Psoas muscle (tissue), 8 donors: ENCODE data around the gene MGARP. TPM values are rescaled to one million over a fixed set of nuclear protein-coding genes. Genes with fewer than 3 reads are reported as not detected.

Experiments
- ATAC-seq, 4 donors: fragments of 200-7000 bp; cut with Tn5 transposase; one replicate each; pipeline ENCODE4 v1.9.1; 2020; ENCODE audit warnings: moderate library complexity in 3 of 4, mild to moderate bottlenecking in 2 of 4
- DNase-seq, 2 donors: peaks; one replicate each; pipeline ENCODE4 v3.0.0-alpha.2; 2020
- H3K27ac ChIP-seq: fragments of 200-600 bp; one replicate; pipeline ENCODE4 v1.8.0; 2022
- H3K27me3 ChIP-seq, 3 donors: fragments of 200-600 bp in 1 of 3; one replicate each; pipeline versions ENCODE4 v1.6.1 to v1.8.0; 2013 to 2022; ENCODE audit warnings: low read length in 2 of 3, mild to moderate bottlenecking in 2 of 3, moderate library complexity in 1 of 3; ENCODE audit not compliant: insufficient read depth in 3 of 3
- H3K36me3 ChIP-seq, 2 donors: fragments of 200-600 bp in 1 of 2; one replicate each; pipeline versions ENCODE4 v1.6.1 to v1.8.0; 2013 to 2022; ENCODE audit warnings: low read depth in 1 of 2, mild to moderate bottlenecking in 1 of 2, moderate library complexity in 1 of 2; ENCODE audit not compliant: insufficient read depth in 1 of 2
- H3K4me1 ChIP-seq: fragments of 200-600 bp; one replicate; pipeline ENCODE4 v1.8.0; 2022
- H3K4me3 ChIP-seq: fragments of 200-600 bp; one replicate; pipeline ENCODE4 v1.8.0; 2022; ENCODE audit warnings: mild to moderate bottlenecking
- H3K9me3 ChIP-seq: fragments of 200-600 bp; one replicate; pipeline ENCODE4 v1.8.0; 2022
- CTCF ChIP-seq: fragments of 200-600 bp; IDR thresholded peaks from one replicate; pipeline ENCODE4 v1.8.0; 2022; ENCODE audit warnings: antibody characterized with exemption
- whole genome bisulfite sequencing, 3 donors: extraction: QIAGEN DNeasy Blood & Tissue Kit; methylation state at CpG; one replicate each; pipeline versions ENCODE4 v1.1.6 to v1.1.7; 2013; 5-methylcytosine and 5-hydroxymethylcytosine counted together
- intact Hi-C, 2 donors: fragments of 100-400 bp; cut with DNase I; formaldehyde crosslinking; loops; one replicate each; pipeline versions ENCODE4 v1.11.0 to v1.14.2; 2022
- polyA plus RNA-seq, 3 donors: library from polyadenylated mRNA; stranded (reverse); fragments of 200-250 nt; gene quantifications; one replicate each; pipeline ENCODE4 v1.2.3, GENCODE V29; 2013
- total RNA-seq, 4 donors: library from RNA; stranded (reverse); fragmentation: NEBNext Ultra II Directional in 2 of 4; extraction: Animal tissue kit (Norgen Biotek cat#: 25700) in 2 of 4; gene quantifications; one replicate each; pipeline versions ENCODE4 v1.2.1 to v1.2.4, GENCODE V29; 2021 to 2023
- donor health status: healthy with polysubstance abuse.
- donor health status: DM: no; HTN: no; CAD: no; lungs with moderate emphysema.
- donor health status: Bipolar disorder and iron deficiency.
- donor health status: healthy.
- donor health status: DM: yes; HTN: yes; CAD: no.
- donor health status: DM: no; HTN: no; CAD: no.
- donor health status: DM: no; HTN: no; CAD: no.
- donor health status: DM: yes; HTN: yes; CAD: no.

The MGARP gene
- total and polyA plus RNA-seq, 7 donors: 0.13 to 2.1 (median 0.30) TPM; not detected in 1

GRCh38 chr4:139219450-139220055, 60.5 kb downstream of the MGARP start:
- TF ChIP-seq CTCF: no peak
- DNase-seq (no peak), ATAC-seq (no peak)
- Histone ChIP-seq H3K27me3 (no peaks in the 10 kb centered on the region), H3K9me3 (no peaks in the 10 kb centered on the region), H3K27ac (no peak overlapping the region), H3K4me1 (peaks cover 3% of the 10 kb centered on the region), H3K4me3 (no peak overlapping the region), H3K36me3 (no peaks in the 10 kb centered on the region)
- intact Hi-C loops: no loop called here
- 83 to 88% (median 86%) methylated on average over 4 of the region's 4 CpGs for WGBS, 3 donors

Other genes with a start within 250 kb of the MGARP start
- gene ELF2, start 103.0 kb downstream of the MGARP start, total RNA-seq: 10 to 100 TPM; 27.0 to 31.7 (median 28.5) TPM
- gene ELF2, start 103.0 kb downstream of the MGARP start, polyA plus RNA-seq: 10 to 100 TPM; 10.3 to 25.8 (median 14.7) TPM
- gene NAA15, start 21.3 kb upstream of the MGARP start, total RNA-seq: 10 to 100 TPM; 31.9 to 53.7 (median 48.9) TPM
- 10 to 100 TPM; 17.2 to 43.0 (median 26.1) TPM for gene NAA15, start 21.3 kb upstream of the MGARP start, polyA plus RNA-seq
- gene NDUFC1, start 22.3 kb upstream of the MGARP start, total RNA-seq: 100 to 1,000 TPM in 3 of 4 donors, 10 to 100 TPM in 1; 91.6 to 127 (median 111) TPM
- 100 to 1,000 TPM in 2 of 3 donors, 10 to 100 TPM in 1; 77.8 to 143 (median 123) TPM for gene NDUFC1, start 22.3 kb upstream of the MGARP start, polyA plus RNA-seq
- 1 to 10 TPM; 3.4 to 4.0 (median 3.6) TPM for gene RAB33B, start 173.9 kb upstream of the MGARP start, total RNA-seq
- gene RAB33B, start 173.9 kb upstream of the MGARP start, polyA plus RNA-seq: 1 to 10 TPM; 1.3 to 2.4 (median 2.0) TPM